Measurements from ENCODE around the gene CSRP2.

CSRP2 gene

DNA sequence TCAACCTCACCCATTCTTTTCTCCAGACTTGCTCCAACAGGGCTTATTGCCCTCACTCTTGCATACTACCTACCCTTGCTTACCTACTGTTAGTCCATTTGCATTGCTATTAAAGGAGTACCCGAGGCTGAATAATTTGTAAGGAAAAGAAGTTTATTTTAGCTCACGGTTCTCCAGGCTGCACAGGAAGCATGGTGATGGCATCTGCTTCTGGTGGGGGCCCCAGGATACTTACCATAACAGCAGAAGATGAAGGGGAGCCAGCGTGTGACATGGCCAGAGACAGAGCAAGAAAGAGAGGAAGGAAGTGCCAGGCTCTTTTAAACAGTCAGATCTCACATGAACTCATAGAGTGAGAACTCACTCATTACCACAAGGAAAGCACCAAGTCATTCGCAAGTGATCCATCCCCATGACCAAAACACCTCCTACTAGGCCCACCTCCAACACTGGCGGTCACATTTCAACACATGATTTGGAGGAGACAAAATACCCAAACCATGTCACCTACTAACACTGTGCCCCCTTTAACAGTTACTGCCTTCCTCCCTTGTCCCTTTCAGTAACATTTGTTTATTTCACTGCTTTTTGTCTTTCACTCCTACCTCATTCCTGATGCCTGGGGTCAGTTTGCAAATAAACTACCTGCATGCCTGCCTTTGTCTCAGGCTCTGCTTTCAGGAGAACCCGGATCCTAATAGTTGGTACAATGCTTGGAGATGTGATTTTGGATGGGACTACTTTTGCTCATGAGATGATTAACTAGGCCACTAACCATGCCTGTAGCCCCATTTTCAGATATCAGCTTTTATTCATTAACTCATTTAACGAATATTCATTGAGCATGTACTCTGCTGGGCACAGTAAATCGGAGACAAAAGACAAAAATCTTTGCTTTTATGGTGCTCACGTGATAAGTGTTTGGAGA, 41.6 kb upstream of the CSRP2 start:
- Histone ChIP-seq H3K27ac (ENCODE audit: low read depth, low read length) (no peak overlapping the region), H3K4me3 (ENCODE audit: low read length) (no peak overlapping the region), H3K9me2 (replicated peaks; ENCODE audit: control insufficient read depth, low read length) (no peaks in the 10 kb centered on the region), H3K9me3 (ENCODE audit: control insufficient read depth, insufficient read depth, low read length) (no peaks in the 10 kb centered on the region), H3K4me1 (ENCODE audit: control insufficient read depth, low read length) (no peaks in the 10 kb centered on the region), H3K79me2 (ENCODE audit: control insufficient read depth, low read length) (no peaks in the 10 kb centered on the region), H3K27me3 (ENCODE audit: control insufficient read depth, low read length) (peaks cover 27% of the 10 kb centered on the region), H4K20me1 (ENCODE audit: control insufficient read depth, insufficient read depth, low read depth, low read length) (no peaks in the 10 kb centered on the region), H3K4me2 (ENCODE audit: low read length) (no peak overlapping the region), H3F3A (ENCODE audit: control insufficient read depth, insufficient read depth) (no peaks in the 10 kb centered on the region), H3K36me3 (ENCODE audit: control insufficient read depth, low read length) (no peaks in the 10 kb centered on the region)
- TF ChIP-seq, protein P1, sequence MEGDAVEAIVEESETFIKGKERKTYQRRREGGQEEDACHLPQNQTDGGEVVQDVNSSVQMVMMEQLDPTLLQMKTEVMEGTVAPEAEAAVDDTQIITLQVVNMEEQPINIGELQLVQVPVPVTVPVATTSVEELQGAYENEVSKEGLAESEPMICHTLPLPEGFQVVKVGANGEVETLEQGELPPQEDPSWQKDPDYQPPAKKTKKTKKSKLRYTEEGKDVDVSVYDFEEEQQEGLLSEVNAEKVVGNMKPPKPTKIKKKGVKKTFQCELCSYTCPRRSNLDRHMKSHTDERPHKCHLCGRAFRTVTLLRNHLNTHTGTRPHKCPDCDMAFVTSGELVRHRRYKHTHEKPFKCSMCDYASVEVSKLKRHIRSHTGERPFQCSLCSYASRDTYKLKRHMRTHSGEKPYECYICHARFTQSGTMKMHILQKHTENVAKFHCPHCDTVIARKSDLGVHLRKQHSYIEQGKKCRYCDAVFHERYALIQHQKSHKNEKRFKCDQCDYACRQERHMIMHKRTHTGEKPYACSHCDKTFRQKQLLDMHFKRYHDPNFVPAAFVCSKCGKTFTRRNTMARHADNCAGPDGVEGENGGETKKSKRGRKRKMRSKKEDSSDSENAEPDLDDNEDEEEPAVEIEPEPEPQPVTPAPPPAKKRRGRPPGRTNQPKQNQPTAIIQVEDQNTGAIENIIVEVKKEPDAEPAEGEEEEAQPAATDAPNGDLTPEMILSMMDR (IDR thresholded peaks at IDR 0.05; ENCODE audit: low read depth, low read length, poor library complexity, severe bottlenecking): no peak
- no peak for TF ChIP-seq EZH2phosphoT487 (IDR thresholded peaks at IDR 0.05; ENCODE audit: borderline replicate concordance, low read length)

DNA sequence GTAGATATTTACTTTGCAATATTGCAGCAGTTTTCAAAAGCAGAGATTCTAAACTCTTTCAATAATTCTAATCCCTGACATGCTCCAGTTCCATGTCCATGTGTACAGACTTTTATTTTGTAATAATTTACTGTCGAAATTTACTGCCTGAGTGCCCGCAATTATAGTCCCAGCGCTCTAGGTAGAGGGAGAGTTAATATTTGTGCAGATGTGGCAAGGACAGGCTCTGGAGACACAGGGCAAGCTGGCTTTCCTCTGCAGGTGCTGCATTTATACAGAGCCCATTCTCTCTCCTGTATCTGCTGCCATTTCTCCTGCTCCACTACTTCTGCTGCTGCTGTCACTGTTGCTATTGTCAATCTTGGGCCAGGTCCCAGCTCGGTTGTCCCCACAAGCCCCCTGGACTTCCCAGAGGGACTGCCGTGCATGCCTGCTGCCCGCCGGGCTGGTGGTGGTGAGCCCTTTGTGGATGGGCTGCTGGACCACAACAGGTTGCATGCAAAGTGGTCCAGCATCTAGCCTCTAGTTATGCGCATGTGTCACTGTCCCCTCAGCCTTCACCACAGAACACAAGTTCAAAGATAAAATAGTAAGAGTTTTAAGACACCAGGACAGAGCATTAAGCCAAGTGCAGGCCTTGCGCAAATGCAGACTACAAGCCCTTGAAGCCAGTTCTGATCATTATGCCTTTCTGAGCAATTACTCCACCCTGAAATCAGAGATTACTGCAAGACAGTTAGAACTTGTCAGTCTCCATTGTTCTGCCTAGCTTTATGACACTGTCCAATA, 40.8 kb upstream of the CSRP2 start:
- H3K9me3 ChIP-seq (ENCODE audit: control insufficient read depth, insufficient read depth, low read length): no peaks in the 10 kb centered on the region
- H3K4me1 ChIP-seq (ENCODE audit: control insufficient read depth, low read length): no peaks in the 10 kb centered on the region
- no peaks in the 10 kb centered on the region for H3K9me2 ChIP-seq (replicated peaks; ENCODE audit: control insufficient read depth, low read length)
- no peaks in the 10 kb centered on the region for H3F3A ChIP-seq (ENCODE audit: control insufficient read depth, insufficient read depth)
- no peak overlapping the region for H3K27ac ChIP-seq (ENCODE audit: low read depth, low read length)
- TF ChIP-seq, protein P1 (IDR thresholded peaks at IDR 0.05; ENCODE audit: low read depth, low read length, poor library complexity, severe bottlenecking): no peak
- no peak for TF ChIP-seq EZH2phosphoT487 (IDR thresholded peaks at IDR 0.05; ENCODE audit: borderline replicate concordance, low read length)
- H3K4me2 ChIP-seq (ENCODE audit: low read length): no peak overlapping the region
- peaks cover 31% of the 10 kb centered on the region for H3K27me3 ChIP-seq (ENCODE audit: control insufficient read depth, low read length)
- no peak overlapping the region for H3K4me3 ChIP-seq (ENCODE audit: low read length)
- H3K36me3 ChIP-seq (ENCODE audit: control insufficient read depth, low read length): no peaks in the 10 kb centered on the region
- no peaks in the 10 kb centered on the region for H3K79me2 ChIP-seq (ENCODE audit: control insufficient read depth, low read length)
- H4K20me1 ChIP-seq (ENCODE audit: control insufficient read depth, insufficient read depth, low read depth, low read length): no peaks in the 10 kb centered on the region

DNA sequence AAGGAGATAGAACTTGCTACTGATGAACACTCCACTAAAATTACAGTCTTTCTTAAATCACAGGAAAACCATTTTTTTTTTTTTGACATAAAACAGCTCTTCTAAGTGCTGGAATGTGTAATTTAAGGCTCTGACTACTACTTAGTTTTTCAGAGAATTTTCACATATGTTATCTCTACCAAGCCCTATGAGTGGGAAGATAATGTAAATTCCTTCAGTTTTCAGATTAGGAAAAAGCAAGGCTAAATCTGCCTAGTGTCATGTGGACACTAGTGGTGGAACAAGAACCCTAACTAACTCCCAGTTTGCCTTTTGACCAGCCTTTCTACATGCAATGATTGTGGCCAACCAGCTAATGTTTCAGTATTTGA, 37.3 kb upstream of the CSRP2 start:
- H4K20me1 ChIP-seq (ENCODE audit: control insufficient read depth, insufficient read depth, low read depth, low read length): no peaks in the 10 kb centered on the region
- no peaks in the 10 kb centered on the region for H3K36me3 ChIP-seq (ENCODE audit: control insufficient read depth, low read length)
- H3K27ac ChIP-seq (ENCODE audit: low read depth, low read length): no peak overlapping the region
- no peaks in the 10 kb centered on the region for H3K9me2 ChIP-seq (replicated peaks; ENCODE audit: control insufficient read depth, low read length)
- no peaks in the 10 kb centered on the region for H3K9me3 ChIP-seq (ENCODE audit: control insufficient read depth, insufficient read depth, low read length)
- no peak overlapping the region for H3K4me3 ChIP-seq (ENCODE audit: low read length)
- no peaks in the 10 kb centered on the region for H3F3A ChIP-seq (ENCODE audit: control insufficient read depth, insufficient read depth)
- no peak overlapping the region for H3K4me2 ChIP-seq (ENCODE audit: low read length)
- no peaks in the 10 kb centered on the region for H3K79me2 ChIP-seq (ENCODE audit: control insufficient read depth, low read length)
- H3K27me3 ChIP-seq (ENCODE audit: control insufficient read depth, low read length): peaks cover 24% of the 10 kb centered on the region
- H3K4me1 ChIP-seq (ENCODE audit: control insufficient read depth, low read length): no peaks in the 10 kb centered on the region
- TF ChIP-seq, protein P1 (IDR thresholded peaks at IDR 0.05; ENCODE audit: low read depth, low read length, poor library complexity, severe bottlenecking): no peak
- no peak for TF ChIP-seq EZH2phosphoT487 (IDR thresholded peaks at IDR 0.05; ENCODE audit: borderline replicate concordance, low read length)
